Loucy (cell line): ENCODE data around the gene WDR87.
A peak's percentile ranks its signal among the peaks of the same experiment; 100 is the strongest.

Experiments used
- H2AFZ ChIP-seq: fragments of 200-600 bp; sonication (generic); 2 replicates; pipeline ENCODE4 v1.6.0; 2016; ENCODE audit warnings: antibody characterized with exemption, mild to moderate bottlenecking, low read length, moderate library complexity
- H3F3A ChIP-seq: fragments of 200-600 bp; 2 replicates; pipeline ENCODE4 v1.6.0; 2016; ENCODE audit warnings: antibody characterized with exemption, low read depth, mild to moderate bottlenecking
- H3K27me3 ChIP-seq: fragments of 200-600 bp; sonication (generic); 2 replicates; pipeline ENCODE4 v1.6.1; 2014; ENCODE audit warnings: low read length, mild to moderate bottlenecking; ENCODE audit not compliant: insufficient read depth, poor library complexity, severe bottlenecking
- H3K36me3 ChIP-seq: fragments of 200-600 bp; sonication (generic); 2 replicates; pipeline ENCODE4 v1.6.1; 2016; ENCODE audit warnings: low read length; ENCODE audit not compliant: insufficient read depth
- H3K4me1 ChIP-seq: fragments of 200-600 bp; sonication (generic); 2 replicates; pipeline ENCODE4 v1.5.1; 2014; ENCODE audit warnings: low read length, mild to moderate bottlenecking; ENCODE audit not compliant: insufficient read depth, poor library complexity, severe bottlenecking
- H3K4me2 ChIP-seq: fragments of 200-600 bp; sonication (generic); 2 replicates; pipeline ENCODE4 v1.6.0; 2014; ENCODE audit warnings: antibody characterized with exemption, low read length, low read depth, mild to moderate bottlenecking; ENCODE audit not compliant: poor library complexity, severe bottlenecking
- H3K4me3 ChIP-seq: fragments of 200-600 bp; sonication (generic); 2 replicates; pipeline ENCODE4 v1.5.1; 2014; ENCODE audit warnings: low read length, mild to moderate bottlenecking, mixed read lengths; ENCODE audit not compliant: poor library complexity, severe bottlenecking
- H3K79me2 ChIP-seq: fragments of 200-600 bp; sonication (generic); 2 replicates; pipeline ENCODE4 v1.6.1; 2014; ENCODE audit warnings: low read length; ENCODE audit not compliant: insufficient read depth
- H3K9ac ChIP-seq: fragments of 200-600 bp; sonication (generic); 2 replicates; pipeline ENCODE4 v1.6.0; 2014; ENCODE audit warnings: mild to moderate bottlenecking, low read depth, low read length, moderate library complexity; ENCODE audit not compliant: poor library complexity, severe bottlenecking
- H3K9me2 ChIP-seq: fragments of 200-600 bp; sonication (generic); replicated peaks from 2 replicates; pipeline ENCODE4 v1.6.1; 2016; ENCODE audit warnings: low read depth, low read length, mixed read lengths
- H3K9me3 ChIP-seq: fragments of 200-600 bp; sonication (generic); 2 replicates; pipeline ENCODE4 v1.6.1; 2014; ENCODE audit warnings: mild to moderate bottlenecking, antibody characterized with exemption, low read length, low read depth; ENCODE audit not compliant: insufficient read depth
- H4K20me1 ChIP-seq: fragments of 200-600 bp; sonication (generic); 2 replicates; pipeline ENCODE4 v1.6.0; 2014; ENCODE audit warnings: antibody characterized with exemption, low read length, mild to moderate bottlenecking; ENCODE audit not compliant: insufficient read depth, poor library complexity, severe bottlenecking
- EZH2phosphoT487 ChIP-seq: fragments of 200-600 bp; IDR thresholded peaks from 2 replicates; pipeline ENCODE4 v1.6.1; 2018; ENCODE audit warnings: antibody characterized with exemption, mild to moderate bottlenecking, moderate library complexity, borderline replicate concordance
- TF ChIP-seq, protein P1 (sequence below): fragments of 200-600 bp; sonication (generic); conservative IDR thresholded peaks from 2 replicates; pipeline ENCODE4 v1.5.1; 2014; ENCODE audit warnings: mild to moderate bottlenecking, antibody characterized with exemption, low read length

WDR87 gene

DNA sequence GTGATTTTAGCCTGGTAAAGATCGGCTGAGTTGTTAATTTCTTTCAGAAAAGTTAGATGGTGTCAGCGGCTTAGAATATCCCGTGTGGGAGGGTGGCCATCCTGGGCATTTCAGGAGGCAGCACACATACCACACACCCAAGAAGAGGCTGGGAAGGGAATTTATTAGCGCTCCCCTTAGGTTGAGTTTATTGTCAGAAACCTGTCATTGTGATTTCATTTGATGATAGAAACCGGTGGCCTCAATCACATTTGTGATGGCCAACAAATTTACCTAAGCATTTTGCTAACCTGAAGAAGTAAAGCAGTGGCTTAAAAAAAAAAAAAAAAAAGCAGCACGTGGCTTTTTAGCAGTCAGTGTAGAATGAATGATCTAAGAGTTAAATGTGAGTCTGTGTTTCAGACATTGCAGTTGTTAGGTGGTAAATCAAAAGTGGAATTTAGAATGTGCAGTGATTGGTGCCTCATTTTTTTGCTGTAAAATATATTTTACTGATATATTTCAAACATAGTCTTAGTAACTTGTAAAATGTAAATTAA lies 3.3 kb upstream of the WDR87 start:
- Histone ChIP-seq H3K27me3 (no peaks in the 10 kb centered on the region), H4K20me1 (peaks cover 12% of the 10 kb centered on the region), H3K4me1 (peaks cover 33% of the 10 kb centered on the region), H3K4me3 (no peak overlapping the region), H3K9me3 (no peaks in the 10 kb centered on the region), H2AFZ (no peak overlapping the region), H3K9ac (no peak overlapping the region), H3K9me2 (no peaks in the 10 kb centered on the region), H3K79me2 (peaks cover 44% of the 10 kb centered on the region), H3K36me3 (no peaks in the 10 kb centered on the region), H3K4me2 (peak overlapping the region; percentile 93), H3F3A (no peaks in the 10 kb centered on the region)
- no peak for TF ChIP-seq EZH2phosphoT487
- TF ChIP-seq, protein P1, sequence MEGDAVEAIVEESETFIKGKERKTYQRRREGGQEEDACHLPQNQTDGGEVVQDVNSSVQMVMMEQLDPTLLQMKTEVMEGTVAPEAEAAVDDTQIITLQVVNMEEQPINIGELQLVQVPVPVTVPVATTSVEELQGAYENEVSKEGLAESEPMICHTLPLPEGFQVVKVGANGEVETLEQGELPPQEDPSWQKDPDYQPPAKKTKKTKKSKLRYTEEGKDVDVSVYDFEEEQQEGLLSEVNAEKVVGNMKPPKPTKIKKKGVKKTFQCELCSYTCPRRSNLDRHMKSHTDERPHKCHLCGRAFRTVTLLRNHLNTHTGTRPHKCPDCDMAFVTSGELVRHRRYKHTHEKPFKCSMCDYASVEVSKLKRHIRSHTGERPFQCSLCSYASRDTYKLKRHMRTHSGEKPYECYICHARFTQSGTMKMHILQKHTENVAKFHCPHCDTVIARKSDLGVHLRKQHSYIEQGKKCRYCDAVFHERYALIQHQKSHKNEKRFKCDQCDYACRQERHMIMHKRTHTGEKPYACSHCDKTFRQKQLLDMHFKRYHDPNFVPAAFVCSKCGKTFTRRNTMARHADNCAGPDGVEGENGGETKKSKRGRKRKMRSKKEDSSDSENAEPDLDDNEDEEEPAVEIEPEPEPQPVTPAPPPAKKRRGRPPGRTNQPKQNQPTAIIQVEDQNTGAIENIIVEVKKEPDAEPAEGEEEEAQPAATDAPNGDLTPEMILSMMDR, result no peak

DNA sequence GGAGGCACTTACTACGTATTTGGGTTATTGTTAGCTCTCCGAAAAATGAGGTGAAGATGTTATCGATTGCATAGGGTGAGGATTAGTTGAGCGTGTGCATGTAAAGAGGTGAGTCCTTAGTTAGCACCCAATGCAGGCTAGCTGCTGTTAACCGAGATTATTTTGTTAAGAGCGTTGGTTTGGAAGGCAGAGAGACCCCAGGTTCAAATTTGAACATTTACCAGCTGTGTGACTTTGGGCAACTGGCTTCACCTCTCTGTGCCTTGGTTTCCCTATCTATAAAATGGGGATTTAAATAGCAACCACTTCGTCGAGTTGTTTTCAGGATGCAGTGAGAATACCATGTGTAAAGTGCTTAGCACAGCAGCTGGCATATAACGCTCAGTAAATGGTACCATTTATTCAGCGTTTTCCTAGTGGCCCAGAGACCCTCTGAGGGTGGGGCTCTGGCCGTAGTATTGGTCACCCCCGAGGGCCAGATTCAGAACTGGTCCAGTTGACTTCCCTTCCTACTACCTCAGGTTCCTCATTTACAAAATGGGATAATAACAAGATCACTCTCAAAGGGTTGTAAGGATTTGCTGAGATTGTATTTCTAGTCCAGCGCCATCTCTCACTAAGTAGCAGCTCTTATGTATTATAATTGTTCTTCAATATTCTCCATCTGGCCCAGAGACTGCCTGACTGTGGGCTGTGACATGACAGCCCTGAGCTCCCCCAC lies 1.5 kb upstream of the WDR87 start:
- peak overlapping the region; percentile 77 for H2AFZ ChIP-seq
- peaks cover 29% of the 10 kb centered on the region for H3K4me1 ChIP-seq
- H3K4me2 ChIP-seq, result peak overlapping the region; percentile 93
- H3K9me3 ChIP-seq, result no peaks in the 10 kb centered on the region
- peaks cover 12% of the 10 kb centered on the region for H4K20me1 ChIP-seq
- no peaks in the 10 kb centered on the region for H3K27me3 ChIP-seq
- TF ChIP-seq, protein P1, result no peak
- no peak for TF ChIP-seq EZH2phosphoT487
- no peaks in the 10 kb centered on the region for H3F3A ChIP-seq
- no peaks in the 10 kb centered on the region for H3K9me2 ChIP-seq
- H3K36me3 ChIP-seq, result no peaks in the 10 kb centered on the region
- peak overlapping the region; percentile 92 for H3K4me3 ChIP-seq
- peaks cover 44% of the 10 kb centered on the region for H3K79me2 ChIP-seq
- peak overlapping the region; percentile 87 for H3K9ac ChIP-seq

- Histone ChIP-seq H3K79me2 (peaks cover 39% of the 10 kb centered on the region), H3K9me3 (no peaks in the 10 kb centered on the region), H3K36me3 (no peaks in the 10 kb centered on the region), H3K9me2 (no peaks in the 10 kb centered on the region), H3K4me2 (peak within 1 kb of the TSS; percentile 93), H4K20me1 (peaks cover 12% of the 10 kb centered on the region), H3F3A (no peaks in the 10 kb centered on the region), H2AFZ (peak within 1 kb of the TSS; percentile 99), H3K27me3 (no peaks in the 10 kb centered on the region), H3K9ac (peak within 1 kb of the TSS; percentile 87), H3K4me3 (peak within 1 kb of the TSS; percentile 92), H3K4me1 (peaks cover 29% of the 10 kb centered on the region)
- TF ChIP-seq, protein P1, result no peak
- no peak for TF ChIP-seq EZH2phosphoT487
Observed at GRCh38 chr19:37906869-37907734, 708 bp upstream of the WDR87 start, which contains the start of gene SIPA1L3. SIPA1L3 (plus strand) TSS chr19:37907208; CDS start chr19:38081566, 174,358 bp downstream.
